ENCODE results near the gene TRPM3.

TRPM3 gene

GRCh38 chr9:70861376-70861775 is 260.0 kb downstream of the TRPM3 start:
- Histone ChIP-seq H3K36me3 (ENCODE audit: insufficient read depth, low read length) (no peaks in the 10 kb centered on the region), H3K9me3 (replicated peaks; ENCODE audit: low read length) (no peaks in the 10 kb centered on the region), H3K9ac (ENCODE audit: low read depth, low read length) (no peak overlapping the region), H3K27me3 (ENCODE audit: control insufficient read depth, insufficient read depth, low read length) (no peaks in the 10 kb centered on the region), H3K4me1 (ENCODE audit: control insufficient read depth, insufficient read depth, low read length) (peaks cover 7% of the 10 kb centered on the region), H3K4me3 (ENCODE audit: low read length) (no peak overlapping the region), H3K4me2 (ENCODE audit: low read length) (no peak overlapping the region)

DNA sequence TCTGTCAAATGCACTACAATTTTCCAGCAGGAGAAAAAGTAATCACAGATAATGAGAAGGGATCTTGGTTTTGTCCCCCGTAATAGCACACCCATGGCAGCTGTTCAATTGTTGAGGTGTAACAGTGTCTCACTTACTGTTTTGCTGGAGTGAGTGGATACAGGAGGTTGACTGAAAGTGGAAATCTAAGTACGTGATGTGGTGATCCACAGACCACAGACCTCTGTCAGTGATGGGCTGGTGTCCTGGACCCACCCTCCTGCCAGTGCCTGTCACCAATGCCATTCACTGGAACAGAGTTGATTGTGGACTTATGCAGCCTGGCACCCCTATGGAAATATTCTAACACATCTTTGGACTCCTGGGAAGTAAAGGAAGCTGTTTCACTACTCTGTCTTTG is 261.7 kb downstream of the TRPM3 start:
- Histone ChIP-seq H3K4me2 (ENCODE audit: low read length) (no peak overlapping the region), H3K36me3 (ENCODE audit: insufficient read depth, low read length) (no peaks in the 10 kb centered on the region)

DNA sequence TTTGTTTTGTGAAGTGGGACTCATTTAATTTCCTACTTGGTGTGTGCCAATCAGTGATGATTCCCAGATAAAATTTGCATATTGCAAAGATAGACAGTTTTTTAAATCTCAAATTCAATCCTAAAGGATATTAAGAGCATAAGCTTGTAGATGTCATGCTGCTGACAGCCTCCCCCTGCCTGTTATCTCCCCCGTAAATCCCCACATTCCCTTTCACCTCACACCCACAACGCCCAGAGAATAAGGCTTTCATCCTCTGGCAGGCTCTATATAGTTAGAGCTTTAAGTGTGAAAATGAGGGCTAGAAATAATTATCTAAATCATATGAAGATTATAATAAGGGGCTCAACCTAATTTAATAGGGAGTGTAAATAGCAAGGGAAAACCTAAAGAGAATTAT is 265.0 kb downstream of the TRPM3 start:
- no peaks in the 10 kb centered on the region for H3K9me3 ChIP-seq (replicated peaks; ENCODE audit: low read length)
- H3K4me1 ChIP-seq (ENCODE audit: control insufficient read depth, insufficient read depth, low read length): no peaks in the 10 kb centered on the region
- no peak overlapping the region for H3K9ac ChIP-seq (ENCODE audit: low read depth, low read length)
- H3K4me2 ChIP-seq (ENCODE audit: low read length): no peak overlapping the region
- H3K27me3 ChIP-seq (ENCODE audit: control insufficient read depth, insufficient read depth, low read length): no peaks in the 10 kb centered on the region
- H3K36me3 ChIP-seq (ENCODE audit: insufficient read depth, low read length): no peaks in the 10 kb centered on the region
- no peak overlapping the region for H3K4me3 ChIP-seq (ENCODE audit: low read length)

More for the DNA sequence above, 261.7 kb downstream of the TRPM3 start:
- Histone ChIP-seq H3K4me1 (ENCODE audit: control insufficient read depth, insufficient read depth, low read length) (no peaks in the 10 kb centered on the region), H3K27me3 (ENCODE audit: control insufficient read depth, insufficient read depth, low read length) (no peaks in the 10 kb centered on the region), H3K4me3 (ENCODE audit: low read length) (no peak overlapping the region), H3K9me3 (replicated peaks; ENCODE audit: low read length) (no peaks in the 10 kb centered on the region), H3K9ac (ENCODE audit: low read depth, low read length) (no peak overlapping the region)

DNA sequence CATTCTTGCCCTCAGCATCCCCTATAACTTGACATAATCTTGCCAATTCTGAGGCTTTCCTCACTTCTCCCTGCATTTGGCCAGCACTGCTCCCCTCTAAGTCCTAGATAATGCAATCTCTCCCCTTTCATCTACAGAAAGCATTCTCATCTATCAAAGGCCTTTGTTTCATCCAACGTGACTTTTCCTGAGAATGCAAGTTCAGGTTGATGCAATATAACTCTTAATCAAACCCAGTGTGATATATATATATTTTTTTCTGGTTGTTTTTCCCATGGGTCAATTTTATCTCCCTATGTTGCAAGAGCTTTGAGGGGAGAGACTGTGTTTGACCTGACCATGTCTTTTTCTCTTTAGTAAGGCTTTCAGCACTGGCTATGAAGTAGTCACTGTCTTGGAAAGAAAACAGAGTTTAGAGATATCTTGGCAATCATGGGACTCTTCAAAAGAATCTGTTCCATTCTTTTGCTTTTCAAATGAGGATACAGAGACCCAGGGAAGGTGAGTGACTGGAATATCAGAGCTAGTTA is 268.6 kb downstream of the TRPM3 start:
- Histone ChIP-seq H3K4me1 (ENCODE audit: control insufficient read depth, insufficient read depth, low read length) (no peaks in the 10 kb centered on the region), H3K9ac (ENCODE audit: low read depth, low read length) (no peak overlapping the region), H3K4me3 (ENCODE audit: low read length) (no peak overlapping the region), H3K4me2 (ENCODE audit: low read length) (no peak overlapping the region), H3K36me3 (ENCODE audit: insufficient read depth, low read length) (no peaks in the 10 kb centered on the region), H3K27me3 (ENCODE audit: control insufficient read depth, insufficient read depth, low read length) (no peaks in the 10 kb centered on the region), H3K9me3 (replicated peaks; ENCODE audit: low read length) (no peaks in the 10 kb centered on the region)

GRCh38 chr9:70840266-70840665 is 281.2 kb downstream of the TRPM3 start:
- Histone ChIP-seq H3K4me1 (ENCODE audit: control insufficient read depth, insufficient read depth, low read length) (peaks cover 2% of the 10 kb centered on the region), H3K4me2 (ENCODE audit: low read length) (no peak overlapping the region), H3K4me3 (ENCODE audit: low read length) (no peak overlapping the region), H3K27me3 (ENCODE audit: control insufficient read depth, insufficient read depth, low read length) (no peaks in the 10 kb centered on the region), H3K36me3 (ENCODE audit: insufficient read depth, low read length) (no peaks in the 10 kb centered on the region), H3K9ac (ENCODE audit: low read depth, low read length) (no peak overlapping the region), H3K9me3 (replicated peaks; ENCODE audit: low read length) (no peaks in the 10 kb centered on the region)

DNA sequence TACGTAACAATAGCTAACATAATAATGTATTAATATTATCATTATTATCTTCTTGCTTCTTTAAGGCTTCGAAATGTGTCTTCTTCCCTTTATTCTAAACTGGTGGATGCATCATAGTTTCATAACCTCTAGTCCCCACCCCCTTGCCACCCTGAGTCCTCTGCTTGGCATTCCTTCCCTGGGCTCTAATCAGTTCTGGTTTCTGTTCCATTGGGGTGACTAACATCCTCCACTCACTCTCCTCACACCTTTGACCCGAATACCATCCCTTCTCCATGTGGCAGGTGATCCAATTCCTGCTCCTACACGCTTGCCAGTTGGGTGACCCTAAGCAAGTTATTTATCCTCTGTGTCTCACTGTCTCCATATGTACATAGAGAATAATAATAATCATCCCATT is 286.1 kb downstream of the TRPM3 start:
- Histone ChIP-seq H3K9ac (ENCODE audit: low read depth, low read length) (no peak overlapping the region), H3K4me2 (ENCODE audit: low read length) (no peak overlapping the region), H3K4me3 (ENCODE audit: low read length) (no peak overlapping the region), H3K4me1 (ENCODE audit: control insufficient read depth, insufficient read depth, low read length) (peaks cover 22% of the 10 kb centered on the region), H3K36me3 (ENCODE audit: insufficient read depth, low read length) (no peaks in the 10 kb centered on the region), H3K27me3 (ENCODE audit: control insufficient read depth, insufficient read depth, low read length) (no peaks in the 10 kb centered on the region), H3K9me3 (replicated peaks; ENCODE audit: low read length) (no peaks in the 10 kb centered on the region)

GRCh38 chr9:70832492-70832891 is 288.9 kb downstream of the TRPM3 start:
- Histone ChIP-seq H3K36me3 (ENCODE audit: insufficient read depth, low read length) (no peaks in the 10 kb centered on the region), H3K4me1 (ENCODE audit: control insufficient read depth, insufficient read depth, low read length) (peaks cover 22% of the 10 kb centered on the region), H3K9ac (ENCODE audit: low read depth, low read length) (no peak overlapping the region), H3K9me3 (replicated peaks; ENCODE audit: low read length) (no peaks in the 10 kb centered on the region), H3K4me3 (ENCODE audit: low read length) (no peak overlapping the region), H3K27me3 (ENCODE audit: control insufficient read depth, insufficient read depth, low read length) (no peaks in the 10 kb centered on the region), H3K4me2 (ENCODE audit: low read length) (no peak overlapping the region)

DNA sequence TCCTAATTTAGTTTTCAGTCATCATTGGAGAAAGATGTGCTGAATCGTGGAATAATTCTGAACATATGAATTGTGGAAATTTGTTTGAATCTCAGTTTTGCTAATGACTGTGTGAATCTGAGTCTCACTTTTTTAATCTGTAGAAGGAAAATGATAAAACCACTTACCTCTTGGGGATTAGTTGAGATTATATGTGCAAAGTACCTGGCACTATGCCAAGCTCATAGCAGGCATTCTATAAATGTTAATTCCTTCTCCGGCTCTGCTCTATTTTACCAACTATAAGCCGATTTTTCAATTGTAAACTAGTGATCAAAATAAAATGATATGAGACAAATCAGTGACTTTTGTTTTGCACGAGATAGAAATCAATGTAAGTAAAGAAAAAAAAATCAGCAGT is 290.8 kb downstream of the TRPM3 start:
- Histone ChIP-seq H3K9ac (ENCODE audit: low read depth, low read length) (no peak overlapping the region), H3K4me2 (ENCODE audit: low read length) (no peak overlapping the region), H3K36me3 (ENCODE audit: insufficient read depth, low read length) (no peaks in the 10 kb centered on the region), H3K4me1 (ENCODE audit: control insufficient read depth, insufficient read depth, low read length) (peaks cover 22% of the 10 kb centered on the region), H3K9me3 (replicated peaks; ENCODE audit: low read length) (no peaks in the 10 kb centered on the region), H3K27me3 (ENCODE audit: control insufficient read depth, insufficient read depth, low read length) (no peaks in the 10 kb centered on the region), H3K4me3 (ENCODE audit: low read length) (no peak overlapping the region)

GRCh38 chr9:70829591-70830265 is 291.7 kb downstream of the TRPM3 start:
- no peaks in the 10 kb centered on the region for H3K9me3 ChIP-seq (replicated peaks; ENCODE audit: low read length)
- H3K9ac ChIP-seq (ENCODE audit: low read depth, low read length): no peak overlapping the region
- no peaks in the 10 kb centered on the region for H3K36me3 ChIP-seq (ENCODE audit: insufficient read depth, low read length)
- H3K27me3 ChIP-seq (ENCODE audit: control insufficient read depth, insufficient read depth, low read length): no peaks in the 10 kb centered on the region
- peaks cover 14% of the 10 kb centered on the region for H3K4me1 ChIP-seq (ENCODE audit: control insufficient read depth, insufficient read depth, low read length)
- H3K4me2 ChIP-seq (ENCODE audit: low read length): no peak overlapping the region
- no peak overlapping the region for H3K4me3 ChIP-seq (ENCODE audit: low read length)

GRCh38 chr9:70826562-70826961 is 294.9 kb downstream of the TRPM3 start:
- no peaks in the 10 kb centered on the region for H3K9me3 ChIP-seq (replicated peaks; ENCODE audit: low read length)
- no peaks in the 10 kb centered on the region for H3K4me1 ChIP-seq (ENCODE audit: control insufficient read depth, insufficient read depth, low read length)
- H3K27me3 ChIP-seq (ENCODE audit: control insufficient read depth, insufficient read depth, low read length): no peaks in the 10 kb centered on the region
- no peaks in the 10 kb centered on the region for H3K36me3 ChIP-seq (ENCODE audit: insufficient read depth, low read length)
- H3K9ac ChIP-seq (ENCODE audit: low read depth, low read length): no peak overlapping the region
- no peak overlapping the region for H3K4me2 ChIP-seq (ENCODE audit: low read length)
- no peak overlapping the region for H3K4me3 ChIP-seq (ENCODE audit: low read length)

- no peaks in the 10 kb centered on the region for H3K9me3 ChIP-seq (replicated peaks; ENCODE audit: low read length)
- H3K4me3 ChIP-seq (ENCODE audit: low read length): no peak overlapping the region
- no peaks in the 10 kb centered on the region for H3K36me3 ChIP-seq (ENCODE audit: insufficient read depth, low read length)
- H3K9ac ChIP-seq (ENCODE audit: low read depth, low read length): no peak overlapping the region
- H3K4me2 ChIP-seq (ENCODE audit: low read length): no peak overlapping the region
- no peaks in the 10 kb centered on the region for H3K4me1 ChIP-seq (ENCODE audit: control insufficient read depth, insufficient read depth, low read length)
- no peaks in the 10 kb centered on the region for H3K27me3 ChIP-seq (ENCODE audit: control insufficient read depth, insufficient read depth, low read length)
Measured at GRCh38 chr9:70823284-70823683, 298.1 kb downstream of the TRPM3 start.

GRCh38 chr9:70817311-70817710 is 304.1 kb downstream of the TRPM3 start:
- Histone ChIP-seq H3K9me3 (replicated peaks; ENCODE audit: low read length) (no peaks in the 10 kb centered on the region), H3K4me2 (ENCODE audit: low read length) (no peak overlapping the region), H3K36me3 (ENCODE audit: insufficient read depth, low read length) (no peaks in the 10 kb centered on the region), H3K4me1 (ENCODE audit: control insufficient read depth, insufficient read depth, low read length) (no peaks in the 10 kb centered on the region), H3K27me3 (ENCODE audit: control insufficient read depth, insufficient read depth, low read length) (no peaks in the 10 kb centered on the region), H3K4me3 (ENCODE audit: low read length) (no peak overlapping the region), H3K9ac (ENCODE audit: low read depth, low read length) (no peak overlapping the region)

All from skeletal muscle satellite cell (primary cell).